ENCODE measurements around the gene GVQW3.
"Not testable (repeated sequence)": the region's sequence is repeated elsewhere in the genome, so short reads cannot be mapped to it uniquely, and the experiment has no call there.

GVQW3 gene

DNA sequence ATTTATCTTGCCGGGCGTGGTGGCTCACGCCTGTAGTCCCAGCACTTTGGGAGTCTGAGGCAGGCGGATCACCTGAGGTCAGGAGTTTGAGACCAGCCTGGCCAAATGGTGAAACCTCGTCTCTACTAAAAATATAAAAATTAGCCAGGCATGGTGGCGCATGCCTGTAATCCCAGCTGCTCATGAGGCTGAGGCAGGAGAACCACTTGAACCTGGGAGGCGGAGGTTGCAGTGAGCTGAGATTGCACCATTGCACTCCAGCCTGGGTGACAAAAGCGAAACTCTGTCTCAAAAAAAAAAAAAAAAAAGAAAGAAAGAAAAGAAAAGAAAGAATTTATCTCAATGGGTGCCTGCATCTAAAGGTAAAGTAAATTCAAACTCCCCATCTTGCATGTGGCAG is 20.4 kb downstream of the GVQW3 start:
- H3K27ac Mint-ChIP-seq, H3K36me3 Mint-ChIP-seq, H3K27me3 Mint-ChIP-seq: not testable (repeated sequence)

DNA sequence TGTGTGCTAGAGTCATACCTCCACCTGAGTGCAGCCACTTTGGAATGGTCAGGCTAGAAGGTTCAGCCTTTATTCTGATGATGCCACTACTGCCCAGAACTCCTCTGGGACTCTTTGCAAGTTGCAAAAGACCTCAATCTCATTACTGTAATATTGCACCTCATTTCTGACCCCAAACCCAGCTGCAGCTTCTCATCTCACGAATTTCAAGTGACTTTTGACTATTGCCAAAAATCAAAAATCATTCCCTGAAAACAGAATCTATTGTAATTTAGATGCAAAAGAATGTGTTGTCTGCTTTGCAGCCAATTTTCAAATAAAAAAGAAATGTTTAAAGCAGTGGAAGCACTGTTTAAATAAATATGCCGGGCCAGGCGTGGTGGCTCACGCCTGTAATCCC is 25.2 kb downstream of the GVQW3 start:
- no peaks in the 10 kb centered on the region for H3K9me3 Mint-ChIP-seq (ENCODE audit: low read depth)
- H3K4me3 Mint-ChIP-seq = no peak overlapping the region
- H3K4me1 Mint-ChIP-seq (ENCODE audit: low read depth) = peaks cover 2% of the 10 kb centered on the region
- H3K36me3 Mint-ChIP-seq = no peaks in the 10 kb centered on the region
- H3K27ac Mint-ChIP-seq = no peak overlapping the region
- no peaks in the 10 kb centered on the region for H3K27me3 Mint-ChIP-seq

More for the DNA sequence above, 20.4 kb downstream of the GVQW3 start:
- not testable (repeated sequence) for H3K9me3 Mint-ChIP-seq (ENCODE audit: low read depth); H3K4me3 Mint-ChIP-seq; H3K4me1 Mint-ChIP-seq (ENCODE audit: low read depth)

DNA sequence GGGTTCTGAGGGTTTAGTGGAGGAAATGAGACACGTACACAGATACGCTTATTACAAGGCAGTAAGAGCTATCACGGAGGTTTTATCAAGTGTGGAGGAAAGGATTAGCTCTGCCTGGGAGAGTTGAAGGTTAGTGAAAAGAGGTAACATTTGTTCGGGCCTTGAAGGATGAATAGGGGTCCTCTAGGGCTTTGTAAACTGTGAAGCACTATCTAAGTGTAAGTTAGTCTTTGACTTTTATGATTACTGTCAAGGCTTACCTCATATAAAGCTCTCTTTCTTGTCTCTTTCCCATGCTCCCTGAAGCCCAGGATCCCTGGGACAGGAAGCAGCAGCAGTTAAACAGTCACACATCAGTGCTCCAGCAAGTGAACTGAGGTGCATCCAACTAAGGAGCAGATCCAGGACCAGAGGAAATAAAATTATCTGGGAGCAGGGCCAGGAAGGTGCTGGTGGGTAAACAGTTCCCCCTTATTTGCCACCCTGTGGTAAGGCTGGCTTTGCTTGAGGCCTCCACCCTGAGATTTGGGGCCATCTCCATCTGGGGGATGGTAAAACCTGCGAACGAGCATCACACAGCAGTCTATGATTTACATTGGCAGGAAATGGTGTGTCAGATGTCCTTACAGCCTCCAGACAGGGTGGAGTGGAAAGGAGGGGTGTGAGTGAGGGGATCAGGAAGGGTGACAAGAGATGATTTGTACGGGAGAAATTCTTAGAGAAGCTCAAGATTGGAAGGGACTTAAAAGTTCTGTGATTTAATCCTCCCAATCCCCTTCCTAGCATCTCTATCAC is 27.2 kb downstream of the GVQW3 start:
- Mint-ChIP-seq H3K27ac (no peak overlapping the region), H3K9me3 (ENCODE audit: low read depth) (no peaks in the 10 kb centered on the region), H3K36me3 (no peaks in the 10 kb centered on the region)

GRCh38 chr11:76410851-76411357 is 29.8 kb downstream of the GVQW3 start:
- H3K9me3 Mint-ChIP-seq (ENCODE audit: low read depth) = no peaks in the 10 kb centered on the region
- H3K4me1 Mint-ChIP-seq (ENCODE audit: low read depth) = peaks cover 2% of the 10 kb centered on the region
- H3K27ac Mint-ChIP-seq = no peak overlapping the region
- H3K36me3 Mint-ChIP-seq = no peaks in the 10 kb centered on the region
- no peak overlapping the region for H3K4me3 Mint-ChIP-seq
- H3K27me3 Mint-ChIP-seq = peaks cover 2% of the 10 kb centered on the region

More for the DNA sequence above, 27.2 kb downstream of the GVQW3 start:
- H3K4me1 Mint-ChIP-seq (ENCODE audit: low read depth) = peaks cover 2% of the 10 kb centered on the region
- no peaks in the 10 kb centered on the region for H3K27me3 Mint-ChIP-seq
- no peak overlapping the region for H3K4me3 Mint-ChIP-seq

GRCh38 chr11:76415073-76415472 is 34.0 kb downstream of the GVQW3 start:
- Mint-ChIP-seq H3K27ac (no peak overlapping the region), H3K4me3 (no peak overlapping the region), H3K9me3 (ENCODE audit: low read depth) (no peaks in the 10 kb centered on the region), H3K4me1 (ENCODE audit: low read depth) (no peaks in the 10 kb centered on the region), H3K27me3 (peaks cover 8% of the 10 kb centered on the region), H3K36me3 (no peaks in the 10 kb centered on the region)

DNA sequence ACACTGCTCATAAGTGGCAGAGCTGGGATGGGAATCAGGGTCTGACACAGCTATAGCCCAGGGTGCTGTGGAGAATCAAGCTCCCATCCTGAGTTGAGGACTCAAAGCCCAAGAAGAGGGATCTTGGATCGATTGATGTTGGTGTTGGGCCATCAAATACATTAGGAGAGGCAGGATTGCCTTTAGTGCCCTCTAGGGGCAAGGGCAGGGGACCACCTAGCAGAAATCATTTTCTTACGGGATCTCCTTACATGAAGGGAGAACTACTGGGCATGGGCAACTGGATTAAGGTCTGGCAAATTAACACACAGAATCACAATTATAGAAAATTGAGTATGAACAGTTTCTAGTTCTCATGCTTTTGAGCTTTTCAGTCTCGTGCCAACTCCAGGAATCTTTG is 38.8 kb downstream of the GVQW3 start:
- H3K9me3 Mint-ChIP-seq (ENCODE audit: low read depth) = no peaks in the 10 kb centered on the region
- H3K4me3 Mint-ChIP-seq = no peak overlapping the region
- H3K4me1 Mint-ChIP-seq (ENCODE audit: low read depth) = peaks cover 6% of the 10 kb centered on the region
- peaks cover 11% of the 10 kb centered on the region for H3K27me3 Mint-ChIP-seq
- no peak overlapping the region for H3K27ac Mint-ChIP-seq
- no peaks in the 10 kb centered on the region for H3K36me3 Mint-ChIP-seq

- Mint-ChIP-seq H3K27ac (no peak overlapping the region), H3K9me3 (ENCODE audit: low read depth) (no peaks in the 10 kb centered on the region), H3K36me3 (no peaks in the 10 kb centered on the region), H3K4me3 (no peak overlapping the region), H3K4me1 (ENCODE audit: low read depth) (peaks cover 6% of the 10 kb centered on the region), H3K27me3 (peaks cover 5% of the 10 kb centered on the region)
Observed at GRCh38 chr11:76424379-76424778, 43.3 kb downstream of the GVQW3 start.

DNA sequence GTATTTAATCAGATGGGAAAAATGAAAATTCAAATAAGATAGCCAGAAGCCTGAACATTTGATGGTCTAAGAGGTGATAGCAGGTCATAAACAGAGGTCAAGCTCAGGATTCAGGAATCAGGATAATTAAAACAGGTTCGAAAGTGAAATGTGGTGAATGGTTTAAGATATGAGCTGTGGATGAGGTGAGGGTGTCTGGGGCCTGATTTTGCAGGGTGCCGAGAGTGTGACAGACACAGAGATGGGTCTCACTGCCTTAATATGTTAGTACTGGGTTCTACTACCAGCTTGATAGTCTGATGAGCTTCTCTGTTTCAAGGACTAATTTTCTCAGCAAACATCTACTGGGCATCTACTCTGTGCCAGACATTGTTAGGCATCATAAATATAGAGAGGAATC is 43.8 kb downstream of the GVQW3 start:
- Mint-ChIP-seq H3K36me3 (no peaks in the 10 kb centered on the region), H3K4me1 (ENCODE audit: low read depth) (peaks cover 6% of the 10 kb centered on the region), H3K4me3 (no peak overlapping the region), H3K27me3 (peaks cover 5% of the 10 kb centered on the region), H3K9me3 (ENCODE audit: low read depth) (no peaks in the 10 kb centered on the region), H3K27ac (no peak overlapping the region)

GRCh38 chr11:76426660-76427059 is 45.5 kb downstream of the GVQW3 start:
- Mint-ChIP-seq H3K4me1 (ENCODE audit: low read depth) (peaks cover 6% of the 10 kb centered on the region), H3K4me3 (no peak overlapping the region), H3K36me3 (no peaks in the 10 kb centered on the region), H3K27me3 (peaks cover 5% of the 10 kb centered on the region), H3K9me3 (ENCODE audit: low read depth) (no peaks in the 10 kb centered on the region), H3K27ac (no peak overlapping the region)

GRCh38 chr11:76436020-76436419 is 54.9 kb downstream of the GVQW3 start:
- no peaks in the 10 kb centered on the region for H3K4me1 Mint-ChIP-seq (ENCODE audit: low read depth)
- H3K4me3 Mint-ChIP-seq = no peak overlapping the region
- H3K27me3 Mint-ChIP-seq = no peaks in the 10 kb centered on the region
- H3K27ac Mint-ChIP-seq = no peak overlapping the region
- H3K36me3 Mint-ChIP-seq = peaks cover 3% of the 10 kb centered on the region
- H3K9me3 Mint-ChIP-seq (ENCODE audit: low read depth) = no peaks in the 10 kb centered on the region

DNA sequence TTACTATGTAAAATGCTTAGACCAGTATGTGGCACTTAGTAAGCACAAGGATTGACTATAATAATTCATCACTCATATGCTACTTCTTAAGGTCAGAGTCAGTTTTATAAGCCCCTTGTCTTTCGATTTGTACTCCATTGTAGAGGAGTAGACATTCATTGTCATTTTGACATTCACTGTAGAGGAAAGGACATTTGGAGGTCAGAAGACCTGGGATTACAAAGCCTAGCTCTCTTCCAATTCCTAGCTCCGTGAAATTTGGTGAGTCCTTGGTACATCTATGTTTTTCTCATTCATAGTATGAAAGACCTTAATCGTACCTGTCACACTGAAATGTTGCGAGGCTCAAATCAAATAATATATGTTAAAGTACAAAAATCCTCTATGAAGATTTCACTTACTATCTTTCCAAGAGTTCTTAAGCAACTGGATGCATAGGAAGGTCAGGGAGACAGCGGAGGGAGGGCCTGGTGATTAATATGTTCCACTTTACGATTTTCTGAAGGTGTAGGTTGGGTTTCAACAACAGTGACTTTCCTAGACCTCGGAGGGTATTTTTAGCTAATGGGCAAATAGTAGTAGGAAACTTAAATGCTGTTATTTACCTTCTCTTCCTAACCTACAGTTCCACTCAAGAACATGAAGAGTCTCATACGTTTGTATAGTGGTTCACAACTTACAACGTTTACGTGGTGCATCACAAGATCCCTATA is 62.3 kb downstream of the GVQW3 start:
- no peaks in the 10 kb centered on the region for H3K36me3 Mint-ChIP-seq
- peak overlapping the region; percentile 98 for H3K27ac Mint-ChIP-seq
- peak overlapping the region; percentile 93 for H3K4me3 Mint-ChIP-seq
- H3K27me3 Mint-ChIP-seq = no peaks in the 10 kb centered on the region
- H3K4me1 Mint-ChIP-seq (ENCODE audit: low read depth) = peaks cover 28% of the 10 kb centered on the region
- no peaks in the 10 kb centered on the region for H3K9me3 Mint-ChIP-seq (ENCODE audit: low read depth)

DNA sequence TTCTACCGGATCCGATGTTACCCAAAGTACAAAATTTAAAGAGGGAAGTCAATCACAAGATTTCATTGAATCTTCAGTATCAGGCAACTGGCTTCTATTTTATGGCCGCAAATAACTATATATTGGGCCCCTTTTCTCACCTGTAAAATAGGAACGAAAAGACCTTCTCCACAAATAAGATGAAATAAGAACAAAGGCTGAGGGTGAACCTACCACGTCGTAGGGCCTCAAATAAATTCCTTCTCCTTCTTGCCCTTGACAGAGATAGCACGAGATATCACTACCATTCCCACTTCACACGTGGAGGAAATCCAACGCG is 62.9 kb downstream of the GVQW3 start:
- peak overlapping the region; percentile 93 for H3K4me3 Mint-ChIP-seq
- no peaks in the 10 kb centered on the region for H3K27me3 Mint-ChIP-seq
- no peaks in the 10 kb centered on the region for H3K36me3 Mint-ChIP-seq
- H3K27ac Mint-ChIP-seq = peak overlapping the region; percentile 98
- no peaks in the 10 kb centered on the region for H3K9me3 Mint-ChIP-seq (ENCODE audit: low read depth)
- peaks cover 30% of the 10 kb centered on the region for H3K4me1 Mint-ChIP-seq (ENCODE audit: low read depth)

- H3K27me3 Mint-ChIP-seq = no peaks in the 10 kb centered on the region
- H3K27ac Mint-ChIP-seq = peak within 1 kb of the TSS; percentile 98
- H3K4me1 Mint-ChIP-seq (ENCODE audit: low read depth) = peaks cover 31% of the 10 kb centered on the region
- H3K4me3 Mint-ChIP-seq = peak within 1 kb of the TSS; percentile 93
- H3K9me3 Mint-ChIP-seq (ENCODE audit: low read depth) = no peaks in the 10 kb centered on the region
- no peaks in the 10 kb centered on the region for H3K36me3 Mint-ChIP-seq
Observed at GRCh38 chr11:76444384-76445120, 63.4 kb downstream of the GVQW3 start, which contains the start of gene EMSY. Gene EMSY, plus strand, starts transcription at chr11:76445018. Its CDS starts 1,921 bp downstream, at chr11:76446939.

DNA sequence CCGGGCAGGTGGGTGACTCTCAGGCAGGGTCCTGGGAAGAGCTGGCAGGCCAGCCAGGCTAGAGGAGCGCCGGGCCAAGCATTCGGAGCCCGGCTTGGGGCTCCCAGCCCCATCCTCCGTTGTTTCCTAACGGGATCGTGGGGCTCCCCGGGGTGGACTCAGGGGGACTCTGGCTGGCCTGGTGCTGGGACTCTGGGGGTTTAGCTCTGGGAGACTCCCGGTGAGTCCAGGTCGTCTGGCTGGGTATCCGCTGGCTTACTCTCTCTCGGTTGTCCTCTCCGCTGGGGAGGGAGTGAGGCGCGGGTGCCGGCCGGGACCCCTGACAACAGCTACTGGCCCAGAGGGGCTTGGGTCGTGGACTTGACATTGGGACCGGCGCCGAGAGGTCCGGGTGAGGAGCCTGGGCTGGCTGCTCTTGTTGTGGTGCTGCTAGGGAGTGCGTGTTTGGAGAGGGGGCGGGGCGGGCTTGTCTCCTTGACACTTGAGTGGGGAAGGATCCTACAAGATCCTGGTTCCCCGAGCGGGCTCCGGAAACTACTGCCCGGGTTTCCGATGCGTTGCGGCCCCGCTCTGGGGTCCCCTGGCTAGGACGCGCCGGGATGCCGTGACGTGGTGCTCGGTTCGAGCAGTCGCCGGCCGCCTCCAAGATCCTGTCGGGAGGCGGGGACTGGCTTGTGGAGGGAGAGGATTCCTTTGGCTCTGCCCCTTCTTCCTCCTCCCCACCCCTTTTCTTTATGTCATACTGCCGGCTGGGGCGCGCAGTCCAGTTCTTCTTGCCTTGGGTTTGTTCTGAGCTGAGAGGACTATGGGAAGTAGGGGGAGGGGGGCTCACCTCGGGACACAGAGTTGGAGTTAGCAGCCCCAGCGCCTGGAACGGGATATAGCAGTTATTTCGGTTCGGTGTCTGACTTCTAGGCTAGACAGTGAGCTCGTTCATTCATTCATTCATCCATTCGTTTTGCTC is 64.3 kb downstream of the GVQW3 start:
- peaks cover 35% of the 10 kb centered on the region for H3K4me1 Mint-ChIP-seq (ENCODE audit: low read depth)
- no peaks in the 10 kb centered on the region for H3K9me3 Mint-ChIP-seq (ENCODE audit: low read depth)
- peaks cover 2% of the 10 kb centered on the region for H3K36me3 Mint-ChIP-seq
- peak overlapping the region; percentile 93 for H3K4me3 Mint-ChIP-seq
- peak overlapping the region; percentile 98 for H3K27ac Mint-ChIP-seq
- no peaks in the 10 kb centered on the region for H3K27me3 Mint-ChIP-seq
